HepG2 (cell line): ENCODE results near the gene G6PC3. TPM values are rescaled to one million over a fixed set of nuclear protein-coding genes. Genes with fewer than 3 reads are reported as not detected.

Experiments
- EEA1 ChIP-seq: sonication (generic); formaldehyde crosslinking; IDR thresholded peaks from 2 replicates; pipeline ENCODE4 v1.5.1; 2020; ENCODE audit warnings: mild to moderate bottlenecking, missing genetic modification reagents, borderline replicate concordance
- FLYWCH1 ChIP-seq: sonication (generic); formaldehyde crosslinking; IDR thresholded peaks from 2 replicates; pipeline ENCODE4 v1.8.1; 2023; ENCODE audit warnings: mild to moderate bottlenecking, missing genetic modification reagents
- GATAD1 ChIP-seq: IDR thresholded peaks from 2 replicates; pipeline ENCODE4 v1.6.1; 2016; ENCODE audit warnings: missing genetic modification reagents, missing compliant biosample characterization
- GTF3A ChIP-seq: sonication (generic); formaldehyde crosslinking; conservative IDR thresholded peaks from 2 replicates; pipeline ENCODE4 v1.4.0; 2020; ENCODE audit warnings: mild to moderate bottlenecking, missing genetic modification reagents
- PPARG ChIP-seq: conservative IDR thresholded peaks from 2 replicates; pipeline ENCODE4 v1.6.1; 2016; ENCODE audit warnings: missing biosample characterization, missing genetic modification reagents
- SIN3B ChIP-seq: fragments of 150-350 bp; IDR thresholded peaks from 2 replicates; pipeline ENCODE4 v1.6.1; 2014; ENCODE audit warnings: low read length
- SRSF1 ChIP-seq: fragments of 200-400 bp; formaldehyde crosslinking; optimal IDR thresholded peaks from 2 replicates; pipeline ENCODE3; 2017; ENCODE audit warnings: mild to moderate bottlenecking, low read depth, low read length, moderate library complexity
- TCF7L2 ChIP-seq: IDR thresholded peaks from 2 replicates; pipeline ENCODE4 v1.6.1; 2011; ENCODE audit warnings: mild to moderate bottlenecking, low read depth, low read length, moderate library complexity
- ZFP37 ChIP-seq: sonication (generic); formaldehyde crosslinking; IDR thresholded peaks from 2 replicates; pipeline ENCODE4 v1.4.0; 2020; ENCODE audit warnings: missing genetic modification reagents, borderline replicate concordance
- ZHX1 ChIP-seq: sonication (generic); formaldehyde crosslinking; IDR thresholded peaks from 2 replicates; pipeline ENCODE4 v1.8.1; 2022; ENCODE audit warnings: low read depth, mild to moderate bottlenecking, missing genetic modification reagents
- ZNF646 ChIP-seq: sonication (generic); formaldehyde crosslinking; IDR thresholded peaks from 2 replicates; pipeline ENCODE4 v1.9.0; 2021; ENCODE audit warnings: mild to moderate bottlenecking, missing genetic modification reagents
- ZNF768 ChIP-seq: sonication (generic); formaldehyde crosslinking; IDR thresholded peaks from 2 replicates; pipeline ENCODE4 v1.4.0; 2020; ENCODE audit warnings: missing genetic modification reagents
- polyA plus RNA-seq, 8 experiments: library from polyadenylated mRNA; depleted of rRNA in 3 of 8; stranded (reverse) in 7 of 8; unstranded in 1 of 8; fragments of >200 nt; fragmentation: Illumina TruSeq in 4 of 8; extraction: Trizol in 4 of 8; gene quantifications; 2 replicates each; pipeline versions ENCODE4 v1.2.1 to v1.2.3, GENCODE V29; 2011 to 2016; ENCODE audit warnings: low read depth in 4 of 8, missing spikeins in 1 of 8, mixed read lengths in 1 of 8; ENCODE audit not compliant: insufficient read depth in 1 of 8
- total RNA-seq, 5 experiments: library from RNA; depleted of rRNA; stranded (reverse); fragments of >200 nt; fragmentation: Illumina TruSeq; extraction: Trizol; gene quantifications; 2 replicates each; pipeline ENCODE4 v1.2.3, GENCODE V29; 2016; ENCODE audit warnings: low read depth in 1 of 5
- TF ChIP-seq, protein P1 (sequence below): sonication (generic); formaldehyde crosslinking; IDR thresholded peaks from 2 replicates; pipeline ENCODE4 v1.8.0; 2023; ENCODE audit warnings: mild to moderate bottlenecking, missing genetic modification reagents

The G6PC3 gene
- total and polyA plus RNA-seq, 2 of the 13 experiments (the other 11 are each of a cell fraction or from before 2014, with no cell fraction given): 38.5 to 75.8 TPM

DNA sequence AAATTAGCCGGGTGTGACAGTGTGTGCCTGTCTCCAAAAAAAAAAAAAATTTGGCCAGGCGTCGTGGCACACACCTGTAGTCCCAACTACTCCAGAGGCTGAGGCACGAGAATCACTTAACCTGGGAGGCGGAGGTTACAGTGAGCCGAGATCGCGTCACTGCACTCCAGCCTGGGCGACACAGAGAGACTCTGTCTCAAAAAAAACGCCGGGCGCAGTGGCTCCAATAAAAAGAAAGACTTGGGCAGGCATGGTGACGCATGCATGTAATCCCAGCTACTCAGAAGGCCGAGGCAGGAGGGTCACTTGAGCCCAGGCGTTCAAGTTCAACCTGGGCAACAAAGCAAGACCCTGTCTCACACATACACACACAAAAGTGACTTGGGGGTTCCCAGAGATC, 7.7 kb upstream of the G6PC3 start (continued):
- TF ChIP-seq ZNF646 (CRISPR knock-in tag) (no peak), GATAD1 (CRISPR knock-in tag) (no peak), FLYWCH1 (CRISPR knock-in tag) (no peak), ZFP37 (CRISPR knock-in tag) (no peak), SIN3B (no peak), ZHX1 (CRISPR knock-in tag) (no peak), SRSF1 (no peak), PPARG (CRISPR knock-in tag) (no peak), TCF7L2 (no peak), GTF3A (no peak), EEA1 (CRISPR knock-in tag) (no peak), ZNF768 (CRISPR knock-in tag) (no peak)
- TF ChIP-seq, protein P1, sequence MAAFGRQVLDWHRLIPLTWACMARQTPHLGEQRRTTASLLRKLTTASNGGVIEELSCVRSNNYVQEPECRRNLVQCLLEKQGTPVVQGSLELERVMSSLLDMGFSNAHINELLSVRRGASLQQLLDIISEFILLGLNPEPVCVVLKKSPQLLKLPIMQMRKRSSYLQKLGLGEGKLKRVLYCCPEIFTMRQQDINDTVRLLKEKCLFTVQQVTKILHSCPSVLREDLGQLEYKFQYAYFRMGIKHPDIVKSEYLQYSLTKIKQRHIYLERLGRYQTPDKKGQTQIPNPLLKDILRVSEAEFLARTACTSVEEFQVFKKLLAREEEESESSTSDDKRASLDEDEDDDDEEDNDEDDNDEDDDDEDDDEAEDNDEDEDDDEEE: no peak
- TF ChIP-seq, all 625 proteins: peak for 0
